DOHH2 (cell line): Measurements from ENCODE around the gene OGFOD2.

Experiments used
- EZH2phosphoT487 ChIP-seq: fragments of 200-600 bp; sonication (generic); IDR thresholded peaks from 2 replicates; pipeline ENCODE4 v1.6.1; 2017; ENCODE audit warnings: borderline replicate concordance, mild to moderate bottlenecking, antibody characterized with exemption, low read length, moderate library complexity, mixed read lengths
- TF ChIP-seq, protein P1 (sequence below): fragments of 200-600 bp; sonication (generic); IDR thresholded peaks from one replicate; pipeline ENCODE4 v1.5.1; 2014; ENCODE audit warnings: antibody characterized with exemption, mild to moderate bottlenecking, low read depth, low read length; ENCODE audit not compliant: poor library complexity, severe bottlenecking

GRCh38 chr12:122995503-122996187 is 20.6 kb downstream of the OGFOD2 start:
- TF ChIP-seq, protein P1, sequence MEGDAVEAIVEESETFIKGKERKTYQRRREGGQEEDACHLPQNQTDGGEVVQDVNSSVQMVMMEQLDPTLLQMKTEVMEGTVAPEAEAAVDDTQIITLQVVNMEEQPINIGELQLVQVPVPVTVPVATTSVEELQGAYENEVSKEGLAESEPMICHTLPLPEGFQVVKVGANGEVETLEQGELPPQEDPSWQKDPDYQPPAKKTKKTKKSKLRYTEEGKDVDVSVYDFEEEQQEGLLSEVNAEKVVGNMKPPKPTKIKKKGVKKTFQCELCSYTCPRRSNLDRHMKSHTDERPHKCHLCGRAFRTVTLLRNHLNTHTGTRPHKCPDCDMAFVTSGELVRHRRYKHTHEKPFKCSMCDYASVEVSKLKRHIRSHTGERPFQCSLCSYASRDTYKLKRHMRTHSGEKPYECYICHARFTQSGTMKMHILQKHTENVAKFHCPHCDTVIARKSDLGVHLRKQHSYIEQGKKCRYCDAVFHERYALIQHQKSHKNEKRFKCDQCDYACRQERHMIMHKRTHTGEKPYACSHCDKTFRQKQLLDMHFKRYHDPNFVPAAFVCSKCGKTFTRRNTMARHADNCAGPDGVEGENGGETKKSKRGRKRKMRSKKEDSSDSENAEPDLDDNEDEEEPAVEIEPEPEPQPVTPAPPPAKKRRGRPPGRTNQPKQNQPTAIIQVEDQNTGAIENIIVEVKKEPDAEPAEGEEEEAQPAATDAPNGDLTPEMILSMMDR: no peak
- no peak for TF ChIP-seq EZH2phosphoT487
